ENCODE results near the gene CNN2. TPM values are rescaled to one million over a fixed set of nuclear protein-coding genes. Genes with fewer than 3 reads are reported as not detected.

Gene CNN2
- total and polyA plus RNA-seq, 2 of the 13 experiments (the other 11 are each of a cell fraction or from before 2014, with no cell fraction given): 63.6 to 70.0 TPM

DNA sequence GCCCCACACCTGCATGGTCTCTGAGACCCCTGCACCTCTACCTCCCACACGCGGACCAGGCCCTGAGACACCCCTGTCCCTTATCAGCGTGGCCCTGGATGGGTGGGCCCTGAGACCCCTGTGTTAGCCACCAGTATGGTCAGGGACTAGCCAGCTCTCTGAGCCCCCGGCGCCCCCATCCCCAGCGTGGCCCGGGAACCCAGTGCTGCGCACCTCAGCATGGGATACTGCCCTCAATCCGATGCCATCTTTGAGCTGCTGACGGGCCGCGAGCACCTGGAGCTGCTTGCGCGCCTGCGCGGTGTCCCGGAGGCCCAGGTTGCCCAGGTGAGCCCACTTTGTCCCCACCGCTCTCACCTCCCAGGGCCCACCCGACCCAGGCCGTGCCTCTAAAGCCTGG, 35.6 kb downstream of the CNN2 start (continued):
- no peak for TF ChIP-seq ZSCAN31 (CRISPR knock-in tag; IDR thresholded peaks at IDR 0.05; ENCODE audit: low read depth)
- TF ChIP-seq, protein P1, sequence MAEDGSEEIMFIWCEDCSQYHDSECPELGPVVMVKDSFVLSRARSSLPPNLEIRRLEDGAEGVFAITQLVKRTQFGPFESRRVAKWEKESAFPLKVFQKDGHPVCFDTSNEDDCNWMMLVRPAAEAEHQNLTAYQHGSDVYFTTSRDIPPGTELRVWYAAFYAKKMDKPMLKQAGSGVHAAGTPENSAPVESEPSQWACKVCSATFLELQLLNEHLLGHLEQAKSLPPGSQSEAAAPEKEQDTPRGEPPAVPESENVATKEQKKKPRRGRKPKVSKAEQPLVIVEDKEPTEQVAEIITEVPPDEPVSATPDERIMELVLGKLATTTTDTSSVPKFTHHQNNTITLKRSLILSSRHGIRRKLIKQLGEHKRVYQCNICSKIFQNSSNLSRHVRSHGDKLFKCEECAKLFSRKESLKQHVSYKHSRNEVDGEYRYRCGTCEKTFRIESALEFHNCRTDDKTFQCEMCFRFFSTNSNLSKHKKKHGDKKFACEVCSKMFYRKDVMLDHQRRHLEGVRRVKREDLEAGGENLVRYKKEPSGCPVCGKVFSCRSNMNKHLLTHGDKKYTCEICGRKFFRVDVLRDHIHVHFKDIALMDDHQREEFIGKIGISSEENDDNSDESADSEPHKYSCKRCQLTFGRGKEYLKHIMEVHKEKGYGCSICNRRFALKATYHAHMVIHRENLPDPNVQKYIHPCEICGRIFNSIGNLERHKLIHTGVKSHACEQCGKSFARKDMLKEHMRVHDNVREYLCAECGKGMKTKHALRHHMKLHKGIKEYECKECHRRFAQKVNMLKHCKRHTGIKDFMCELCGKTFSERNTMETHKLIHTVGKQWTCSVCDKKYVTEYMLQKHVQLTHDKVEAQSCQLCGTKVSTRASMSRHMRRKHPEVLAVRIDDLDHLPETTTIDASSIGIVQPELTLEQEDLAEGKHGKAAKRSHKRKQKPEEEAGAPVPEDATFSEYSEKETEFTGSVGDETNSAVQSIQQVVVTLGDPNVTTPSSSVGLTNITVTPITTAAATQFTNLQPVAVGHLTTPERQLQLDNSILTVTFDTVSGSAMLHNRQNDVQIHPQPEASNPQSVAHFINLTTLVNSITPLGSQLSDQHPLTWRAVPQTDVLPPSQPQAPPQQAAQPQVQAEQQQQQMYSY (CRISPR knock-in tag; IDR thresholded peaks at IDR 0.05): no peak

DNA sequence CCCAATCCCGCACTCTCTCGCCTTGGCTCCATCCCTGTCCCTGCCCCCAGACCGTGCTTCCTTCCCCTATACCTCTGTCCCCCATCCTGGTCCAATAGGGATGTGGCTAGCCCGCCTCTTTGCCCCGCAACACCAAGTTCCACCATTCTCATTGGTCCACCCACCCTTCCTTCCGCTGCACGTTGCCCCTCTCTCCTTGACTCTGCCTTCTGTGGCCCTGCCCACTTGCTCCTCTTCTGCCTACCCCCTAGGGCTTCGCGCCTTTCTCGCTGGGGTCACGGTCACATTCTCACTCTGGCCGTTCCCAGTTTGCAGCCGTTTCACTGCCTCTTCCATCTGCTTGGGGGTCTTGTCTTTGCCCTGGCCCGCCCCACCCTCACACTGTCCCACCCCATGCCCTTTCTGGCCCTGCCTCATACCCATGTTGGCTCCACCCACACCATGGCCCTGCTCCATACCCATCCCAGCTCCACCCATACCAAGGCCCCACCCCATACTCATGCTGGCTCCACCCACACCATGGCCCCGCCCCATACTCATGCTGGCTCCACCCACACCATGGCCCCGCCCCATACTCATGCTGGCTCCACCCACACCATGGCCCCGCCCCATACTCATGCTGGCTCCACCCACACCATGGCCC, 36.1 kb downstream of the CNN2 start:
- Histone ChIP-seq H3K27me3 (ENCODE audit: control insufficient read depth in 1 of 2, insufficient read depth in 2 of 2, low read length in 2 of 2) (no peaks in the 10 kb centered on the region; a peak in 1 of 5 replicates), H3K9me3 (ENCODE audit: low read length) (no peaks in the 10 kb centered on the region), H3K27ac (ENCODE audit: extremely low read length, insufficient read depth, low read length) (no peak overlapping the region), H4K20me1 (ENCODE audit: insufficient read depth, low read length) (no peaks in the 10 kb centered on the region), H2AFZ (ENCODE audit: low read length) (no peak overlapping the region), H3K4me2 (ENCODE audit: low read depth, low read length) (no peak overlapping the region), H3K36me3 (replicated peaks in 1 of 2; ENCODE audit: control insufficient read depth in 1 of 2, insufficient read depth in 2 of 2, low read length in 2 of 2) (peaks cover 3 to 4% of the 10 kb centered on the region in 2 experiments; a peak in 2 of 5 replicates), H3K4me3 (replicated peaks in 1 of 3; ENCODE audit: insufficient read depth in 1 of 3, low read depth in 2 of 3, low read length in 3 of 3) (no peak overlapping the region), H3K9ac (ENCODE audit: insufficient read depth, low read depth, low read length) (no peak overlapping the region), H3K79me2 (ENCODE audit: insufficient read depth, low read length) (no peaks in the 10 kb centered on the region), H3K4me1 (ENCODE audit: insufficient read depth, low read length) (peaks cover 29% of the 10 kb centered on the region)
- POLR2A ChIA-PET: no interaction called here
- no TSS peak for BruUV-seq (replicated peaks)
- DNase-seq (ENCODE audit: low spot score): no peak
- CTCF ChIA-PET (ENCODE audit: low intra/inter-chr PET ratio, low total read pairs): no interaction called here
- in situ Hi-C loops (cut with HindIII; ENCODE audit: extremely low pct_ligation_motif_present, low pct_unique_long_range_greater_than_20kb) (no loop called here), intact Hi-C loops (cut with micrococcal nuclease; ENCODE audit: unreplicated experiment) (no loop called here)
- no peak for FAIRE-seq
- ATAC-seq: no peak
- TF ChIP-seq ZSCAN29 (CRISPR knock-in tag; conservative IDR thresholded peaks at IDR 0.05) (no peak), HNRNPL (IDR thresholded peaks at IDR 0.05; ENCODE audit: low read depth, low read length) (0 out of 2 replicates have a peak, but pooled peaks have one; percentile 14), POLR2A (IDR thresholded peaks at IDR 0.05; ENCODE audit: insufficient read depth in 1 of 2, low read depth in 2 of 2, low read length in 2 of 2) (peak in 1 of 2 experiments; percentile 22; a peak in 1 of 4 replicates), SRSF1 (optimal IDR thresholded peaks at IDR 0.05; ENCODE audit: low read depth, low read length) (no peak)
- TF ChIP-seq, protein P2, sequence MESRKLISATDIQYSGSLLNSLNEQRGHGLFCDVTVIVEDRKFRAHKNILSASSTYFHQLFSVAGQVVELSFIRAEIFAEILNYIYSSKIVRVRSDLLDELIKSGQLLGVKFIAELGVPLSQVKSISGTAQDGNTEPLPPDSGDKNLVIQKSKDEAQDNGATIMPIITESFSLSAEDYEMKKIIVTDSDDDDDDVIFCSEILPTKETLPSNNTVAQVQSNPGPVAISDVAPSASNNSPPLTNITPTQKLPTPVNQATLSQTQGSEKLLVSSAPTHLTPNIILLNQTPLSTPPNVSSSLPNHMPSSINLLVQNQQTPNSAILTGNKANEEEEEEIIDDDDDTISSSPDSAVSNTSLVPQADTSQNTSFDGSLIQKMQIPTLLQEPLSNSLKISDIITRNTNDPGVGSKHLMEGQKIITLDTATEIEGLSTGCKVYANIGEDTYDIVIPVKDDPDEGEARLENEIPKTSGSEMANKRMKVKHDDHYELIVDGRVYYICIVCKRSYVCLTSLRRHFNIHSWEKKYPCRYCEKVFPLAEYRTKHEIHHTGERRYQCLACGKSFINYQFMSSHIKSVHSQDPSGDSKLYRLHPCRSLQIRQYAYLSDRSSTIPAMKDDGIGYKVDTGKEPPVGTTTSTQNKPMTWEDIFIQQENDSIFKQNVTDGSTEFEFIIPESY (CRISPR knock-in tag; IDR thresholded peaks at IDR 0.05): 0 out of 2 replicates have a peak, but pooled peaks have one; percentile 34
- TF ChIP-seq, protein P3, sequence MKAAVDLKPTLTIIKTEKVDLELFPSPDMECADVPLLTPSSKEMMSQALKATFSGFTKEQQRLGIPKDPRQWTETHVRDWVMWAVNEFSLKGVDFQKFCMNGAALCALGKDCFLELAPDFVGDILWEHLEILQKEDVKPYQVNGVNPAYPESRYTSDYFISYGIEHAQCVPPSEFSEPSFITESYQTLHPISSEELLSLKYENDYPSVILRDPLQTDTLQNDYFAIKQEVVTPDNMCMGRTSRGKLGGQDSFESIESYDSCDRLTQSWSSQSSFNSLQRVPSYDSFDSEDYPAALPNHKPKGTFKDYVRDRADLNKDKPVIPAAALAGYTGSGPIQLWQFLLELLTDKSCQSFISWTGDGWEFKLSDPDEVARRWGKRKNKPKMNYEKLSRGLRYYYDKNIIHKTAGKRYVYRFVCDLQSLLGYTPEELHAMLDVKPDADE (CRISPR knock-in tag; IDR thresholded peaks at IDR 0.05): no peak
- WGBS (ENCODE audit: low lambda C conversion rate): 91% methylated on average over 17 of the region's 17 CpGs

All from HepG2 (cell line).